Body of pancreas (tissue), 4 donors: ENCODE measurements around the gene ATP1A3. TPM values are rescaled to one million over a fixed set of nuclear protein-coding genes. Genes with fewer than 3 reads are reported as not detected.
"Not testable (repeated sequence)": the region's sequence is repeated elsewhere in the genome, so short reads cannot be mapped to it uniquely, and the experiment has no call there.

Experiments used
- ATAC-seq: fragments of 150-250 bp; one replicate; pipeline ENCODE4 v1.9.1; 2016
- DNase-seq, 4 donors: peaks; one replicate each; pipeline ENCODE4 v3.0.0-alpha.2; 2019
- H3K27ac ChIP-seq, 4 donors: fragments of 200-600 bp; sonication (generic); 1 replicate in 3 of 4; 2 replicates in 1 of 4; pipeline versions ENCODE4 v1.5.1 to v1.6.1; 2016 to 2019; ENCODE audit warnings: mild to moderate bottlenecking in 1 of 4, mixed read lengths in 1 of 4, moderate library complexity in 1 of 4
- H3K27me3 ChIP-seq, 2 donors: fragments of 200-600 bp; sonication (generic); one replicate each; pipeline ENCODE4 v1.6.0; 2016; ENCODE audit warnings: mild to moderate bottlenecking in 1 of 2
- H3K36me3 ChIP-seq, 2 donors: fragments of 200-600 bp; sonication (generic); replicated peaks in 1 of 2; 2 replicates each; pipeline ENCODE4 v1.5.1; 2016; ENCODE audit warnings: low read depth in 2 of 2; ENCODE audit not compliant: insufficient read depth in 1 of 2
- H3K4me1 ChIP-seq: fragments of 200-600 bp; sonication (generic); one replicate; pipeline ENCODE4 v1.6.0; 2016
- H3K4me3 ChIP-seq, 2 donors: fragments of 200-600 bp; sonication (generic); 1 replicate in 1 of 2; 2 replicates in 1 of 2; pipeline ENCODE4 v1.5.1; 2016 to 2019
- H3K9me3 ChIP-seq, 3 donors: fragments of 200-600 bp; sonication (generic); 1 replicate in 2 of 3; 2 replicates in 1 of 3; pipeline ENCODE4 v1.5.1; 2016
- POLR2A ChIP-seq, 3 donors: fragments of 450-650 bp; IDR thresholded peaks; one replicate each; pipeline ENCODE4 v1.6.1; 2016; ENCODE audit warnings: antibody characterized with exemption in 3 of 3, mild to moderate bottlenecking in 2 of 3
- WGBS, 2 donors: methylation state at CpG; one replicate each; pipeline ENCODE4 v1.1.5; 2017; 5-methylcytosine and 5-hydroxymethylcytosine counted together
- intact Hi-C: fragments of 100-400 bp; cut with DNase I; formaldehyde crosslinking; loops from one replicate; pipeline ENCODE4 v1.15.1; 2023
- total RNA-seq, 2 donors: library from RNA; depleted of rRNA; stranded (reverse); fragments of >200 nt; gene quantifications; one replicate each; pipeline ENCODE4 v1.1.0, GENCODE V29; 2016
- TF ChIP-seq, protein P1 (sequence below), 7 experiments: fragments of 450-650 bp in 4 of 7; fragments of 200-600 bp in 3 of 7; sonication (generic) in 3 of 7; IDR thresholded peaks; one replicate each; pipeline ENCODE4 v1.5.1; 2016 to 2019; ENCODE audit warnings: antibody characterized with exemption in 7 of 7

The ATP1A3 gene
- total RNA-seq, result under 1 TPM in 1 of 2 donors, not detected in 1; 0.26 TPM

DNA sequence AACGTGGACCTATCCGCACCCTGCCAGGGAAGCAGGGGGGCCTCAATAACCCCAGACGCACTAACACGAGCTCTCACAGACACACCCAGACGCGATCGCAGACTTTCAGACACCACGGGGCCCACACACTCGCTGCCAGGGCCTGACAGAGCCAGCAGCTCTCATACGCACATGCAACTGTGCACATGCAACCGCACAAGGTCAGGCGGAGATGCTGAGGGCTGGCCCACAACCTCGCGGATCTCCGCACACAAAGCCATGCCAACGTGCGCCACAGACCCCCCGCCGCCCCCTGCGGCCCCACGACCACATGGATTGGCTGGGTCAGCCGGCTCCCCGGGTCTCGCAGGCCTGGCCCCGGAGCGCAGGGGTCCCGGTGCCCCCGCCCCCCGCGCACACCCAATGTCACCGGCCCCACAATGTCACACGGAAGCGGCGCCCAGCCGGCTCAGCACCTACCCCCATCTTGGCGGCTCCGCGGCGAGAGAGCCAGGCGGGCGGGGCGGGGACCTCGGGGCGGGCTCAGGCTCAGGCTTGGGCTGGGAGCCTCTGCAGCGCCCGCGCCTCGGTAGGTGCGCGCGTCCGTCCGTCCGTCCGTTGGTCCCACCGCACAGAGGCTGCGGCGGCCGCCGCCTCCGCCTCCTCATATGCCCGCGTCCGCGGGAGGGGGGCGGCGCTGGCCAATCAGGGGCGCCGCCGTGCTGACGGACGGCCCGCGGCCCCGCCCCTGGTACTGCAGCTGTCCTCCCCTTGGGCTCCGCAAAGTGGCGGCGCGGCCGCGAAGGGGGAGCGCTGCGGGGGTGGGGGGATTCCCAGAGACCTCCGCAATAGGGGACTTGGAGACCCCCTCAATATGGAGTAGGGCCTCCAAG lies at the start of gene ATP1A3:
ATP1A3 (minus strand) TSS at position 619 of the 872 bp plus-strand sequence; CDS start at position 465, 154 bp downstream.
- TF ChIP-seq, protein P1, sequence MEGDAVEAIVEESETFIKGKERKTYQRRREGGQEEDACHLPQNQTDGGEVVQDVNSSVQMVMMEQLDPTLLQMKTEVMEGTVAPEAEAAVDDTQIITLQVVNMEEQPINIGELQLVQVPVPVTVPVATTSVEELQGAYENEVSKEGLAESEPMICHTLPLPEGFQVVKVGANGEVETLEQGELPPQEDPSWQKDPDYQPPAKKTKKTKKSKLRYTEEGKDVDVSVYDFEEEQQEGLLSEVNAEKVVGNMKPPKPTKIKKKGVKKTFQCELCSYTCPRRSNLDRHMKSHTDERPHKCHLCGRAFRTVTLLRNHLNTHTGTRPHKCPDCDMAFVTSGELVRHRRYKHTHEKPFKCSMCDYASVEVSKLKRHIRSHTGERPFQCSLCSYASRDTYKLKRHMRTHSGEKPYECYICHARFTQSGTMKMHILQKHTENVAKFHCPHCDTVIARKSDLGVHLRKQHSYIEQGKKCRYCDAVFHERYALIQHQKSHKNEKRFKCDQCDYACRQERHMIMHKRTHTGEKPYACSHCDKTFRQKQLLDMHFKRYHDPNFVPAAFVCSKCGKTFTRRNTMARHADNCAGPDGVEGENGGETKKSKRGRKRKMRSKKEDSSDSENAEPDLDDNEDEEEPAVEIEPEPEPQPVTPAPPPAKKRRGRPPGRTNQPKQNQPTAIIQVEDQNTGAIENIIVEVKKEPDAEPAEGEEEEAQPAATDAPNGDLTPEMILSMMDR (IDR thresholded peaks at IDR 0.05), result no peak
- no peak for TF ChIP-seq POLR2A (IDR thresholded peaks at IDR 0.05)
- intact Hi-C loops, result no loop called here
- 0 to 1% methylated on average over 4 to 70 of the region's 84 CpGs for WGBS, 2 donors

GRCh38 chr19:42042455-42043170 lies 48.6 kb upstream of the ATP1A3 start:
- TF ChIP-seq POLR2A (IDR thresholded peaks at IDR 0.05), result no peak
- TF ChIP-seq, protein P1 (IDR thresholded peaks at IDR 0.05), result no peak
- DNase-seq (no peak), ATAC-seq (no peak)
- intact Hi-C loops, result no loop called here
- WGBS, 2 donors, result 72 to 81% methylated on average over 7 to 19 of the region's 30 CpGs
- Histone ChIP-seq H3K9me3 (no peaks in the 10 kb centered on the region), H3K4me1 (no peaks in the 10 kb centered on the region), H3K27ac (no peak overlapping the region), H3K36me3 (no peaks in the 10 kb centered on the region), H3K27me3 (no peaks in the 10 kb centered on the region), H3K4me3 (no peak overlapping the region)

More for the DNA sequence above, at the start of gene ATP1A3:
- H3K27ac ChIP-seq, result no peak within 1 kb of the TSS
- peak within 1 kb of the TSS in 1 of 2 donors; percentile 3 for H3K4me3 ChIP-seq
- DNase-seq, result peak; percentile 27 to 59 (median 36)
- peak; percentile 56 for ATAC-seq
- H3K36me3 ChIP-seq, result no peaks in the 10 kb centered on the region
- peaks cover 0 to 21% of the 10 kb centered on the region in 2 donors for H3K27me3 ChIP-seq
- H3K4me1 ChIP-seq, result peaks cover 15% of the 10 kb centered on the region
- no peaks in the 10 kb centered on the region for H3K9me3 ChIP-seq

GRCh38 chr19:42040491-42040890 lies 46.5 kb upstream of the ATP1A3 start:
- WGBS, 2 donors, result 86 to 90% methylated on average over 9 of the region's 9 CpGs
- intact Hi-C loops, H3K36me3 ChIP-seq, H3K9me3 ChIP-seq, H3K4me3 ChIP-seq, H3K4me1 ChIP-seq, H3K27ac ChIP-seq, H3K27me3 ChIP-seq, ATAC-seq, DNase-seq: not testable (repeated sequence)

- no peak for DNase-seq
- no peak for ATAC-seq
- no peaks in the 10 kb centered on the region for H3K9me3 ChIP-seq
- H3K36me3 ChIP-seq, result no peaks in the 10 kb centered on the region
- no peaks in the 10 kb centered on the region for H3K27me3 ChIP-seq
- no peak overlapping the region for H3K27ac ChIP-seq
- intact Hi-C loops, result no loop called here
- no peak overlapping the region for H3K4me3 ChIP-seq
- TF ChIP-seq, protein P1 (IDR thresholded peaks at IDR 0.05), result no peak
- TF ChIP-seq POLR2A (IDR thresholded peaks at IDR 0.05), result no peak
- no peaks in the 10 kb centered on the region for H3K4me1 ChIP-seq
These were observed 46.0 kb upstream of the ATP1A3 start for GRCh38 chr19:42040031-42040430.

DNA sequence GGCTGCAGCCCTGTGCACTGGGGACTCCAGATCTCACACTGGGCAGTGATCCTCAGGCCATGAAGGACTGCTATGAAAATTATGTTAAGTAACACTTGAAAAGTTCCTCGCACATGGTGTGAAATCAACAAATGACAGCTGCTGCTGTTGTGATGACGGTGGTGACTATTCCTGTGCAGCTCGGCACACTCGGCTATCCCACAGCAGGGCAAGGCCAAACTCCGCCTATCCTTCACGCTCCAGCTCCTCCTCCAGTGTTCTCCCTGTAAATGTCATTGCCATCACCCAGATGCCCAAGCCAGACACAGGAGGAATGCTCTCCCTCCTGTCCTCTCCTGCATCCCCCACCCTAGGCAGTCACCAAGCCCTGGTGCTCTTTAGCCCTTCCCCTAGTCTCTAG lies 44.6 kb upstream of the ATP1A3 start:
- H3K4me3 ChIP-seq, result no peak overlapping the region
- no peaks in the 10 kb centered on the region for H3K36me3 ChIP-seq
- ATAC-seq (no peak), DNase-seq (no peak)
- H3K27me3 ChIP-seq, result no peaks in the 10 kb centered on the region
- H3K4me1 ChIP-seq, result no peaks in the 10 kb centered on the region
- intact Hi-C loops, result no loop called here
- 46 to 87% methylated on average over 5 to 6 of the region's 6 CpGs for WGBS, 2 donors
- no peak overlapping the region for H3K27ac ChIP-seq
- H3K9me3 ChIP-seq, result no peaks in the 10 kb centered on the region
- TF ChIP-seq, protein P1 (IDR thresholded peaks at IDR 0.05), result no peak
- TF ChIP-seq POLR2A (IDR thresholded peaks at IDR 0.05), result no peak
